ENCODE data around the gene CSMD2.

CSMD2 gene

DNA sequence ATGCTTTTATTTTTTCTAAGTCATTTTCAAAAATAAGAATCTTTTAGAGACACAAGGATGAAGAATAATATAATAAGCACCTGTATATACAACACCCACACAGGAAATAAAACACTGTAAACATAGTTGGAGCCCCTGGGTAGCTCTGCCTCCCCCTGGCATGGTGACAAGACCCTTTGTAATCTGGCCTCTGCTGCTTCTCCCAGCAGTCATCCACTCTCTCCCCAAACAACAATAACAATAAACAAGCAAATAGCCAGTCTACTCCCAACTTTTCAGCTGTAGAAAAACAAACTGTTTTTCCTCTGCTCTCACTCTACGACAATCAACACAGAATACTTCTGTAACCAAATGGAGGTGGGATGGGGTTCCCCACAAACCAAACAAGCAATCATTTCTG, 110.1 kb downstream of the CSMD2 start:
- Mint-ChIP-seq H3K27me3 (peaks cover 39% of the 10 kb centered on the region), H3K4me1 (no peaks in the 10 kb centered on the region), H3K27ac (ENCODE audit: low read depth) (no peak overlapping the region), H3K36me3 (ENCODE audit: insufficient read depth) (no peaks in the 10 kb centered on the region), H3K4me3 (no peak overlapping the region), H3K9me3 (no peaks in the 10 kb centered on the region)
- ATAC-seq (replicated peaks; ENCODE audit: extremely low read depth, poor library complexity, severe bottlenecking), result no peak
- no peak for DNase-seq (ENCODE audit: low spot score in 2 of 2)

DNA sequence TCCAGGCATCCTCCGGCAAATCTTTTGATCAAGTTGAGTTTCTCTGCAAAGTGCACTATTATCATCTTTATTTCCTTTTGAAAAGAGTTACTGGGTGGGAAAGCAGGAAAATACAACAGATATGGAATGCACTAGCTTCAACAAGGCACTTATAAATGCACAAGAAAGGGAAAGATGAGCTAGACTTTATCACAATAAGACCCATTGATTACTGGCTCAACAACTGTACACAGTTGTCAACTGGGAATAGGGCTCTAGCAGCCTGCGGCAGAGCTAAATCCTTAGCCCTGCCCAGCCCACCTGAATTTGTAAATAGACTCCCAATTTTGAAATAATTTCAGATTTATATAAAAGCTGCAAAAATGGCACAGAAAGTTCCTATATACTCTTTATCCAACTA, 111.4 kb downstream of the CSMD2 start:
- DNase-seq (ENCODE audit: low spot score in 2 of 2) (no peak), ATAC-seq (replicated peaks; ENCODE audit: extremely low read depth, poor library complexity, severe bottlenecking) (no peak)
- Mint-ChIP-seq H3K27ac (ENCODE audit: low read depth) (no peak overlapping the region), H3K36me3 (ENCODE audit: insufficient read depth) (no peaks in the 10 kb centered on the region), H3K4me3 (no peak overlapping the region), H3K4me1 (no peaks in the 10 kb centered on the region), H3K9me3 (no peaks in the 10 kb centered on the region), H3K27me3 (peaks cover 28% of the 10 kb centered on the region)

DNA sequence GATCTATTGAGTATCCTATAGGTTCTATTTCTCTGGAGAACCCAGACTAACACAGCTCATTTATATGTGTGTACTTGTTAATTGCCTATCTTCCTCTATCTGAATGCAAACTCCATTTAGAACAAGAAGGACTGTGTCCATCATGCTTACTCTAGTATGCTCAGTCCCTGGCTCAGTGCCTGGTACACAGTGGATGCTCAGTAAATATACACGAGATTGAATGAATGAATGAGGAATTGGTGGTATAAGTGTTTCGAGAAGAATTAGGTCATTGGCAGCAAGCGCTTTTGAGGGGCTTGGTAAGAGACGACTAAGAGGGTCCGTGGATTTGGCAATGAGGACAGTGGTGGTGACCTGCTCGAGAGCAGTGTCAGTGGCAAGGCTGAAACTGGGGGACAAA, 112.5 kb downstream of the CSMD2 start:
- Mint-ChIP-seq H3K27me3 (peaks cover 21% of the 10 kb centered on the region), H3K4me1 (no peaks in the 10 kb centered on the region), H3K36me3 (ENCODE audit: insufficient read depth) (no peaks in the 10 kb centered on the region), H3K4me3 (no peak overlapping the region), H3K27ac (ENCODE audit: low read depth) (no peak overlapping the region), H3K9me3 (no peaks in the 10 kb centered on the region)
- no peak for DNase-seq (ENCODE audit: low spot score in 2 of 2)
- ATAC-seq (replicated peaks; ENCODE audit: extremely low read depth, poor library complexity, severe bottlenecking), result no peak

DNA sequence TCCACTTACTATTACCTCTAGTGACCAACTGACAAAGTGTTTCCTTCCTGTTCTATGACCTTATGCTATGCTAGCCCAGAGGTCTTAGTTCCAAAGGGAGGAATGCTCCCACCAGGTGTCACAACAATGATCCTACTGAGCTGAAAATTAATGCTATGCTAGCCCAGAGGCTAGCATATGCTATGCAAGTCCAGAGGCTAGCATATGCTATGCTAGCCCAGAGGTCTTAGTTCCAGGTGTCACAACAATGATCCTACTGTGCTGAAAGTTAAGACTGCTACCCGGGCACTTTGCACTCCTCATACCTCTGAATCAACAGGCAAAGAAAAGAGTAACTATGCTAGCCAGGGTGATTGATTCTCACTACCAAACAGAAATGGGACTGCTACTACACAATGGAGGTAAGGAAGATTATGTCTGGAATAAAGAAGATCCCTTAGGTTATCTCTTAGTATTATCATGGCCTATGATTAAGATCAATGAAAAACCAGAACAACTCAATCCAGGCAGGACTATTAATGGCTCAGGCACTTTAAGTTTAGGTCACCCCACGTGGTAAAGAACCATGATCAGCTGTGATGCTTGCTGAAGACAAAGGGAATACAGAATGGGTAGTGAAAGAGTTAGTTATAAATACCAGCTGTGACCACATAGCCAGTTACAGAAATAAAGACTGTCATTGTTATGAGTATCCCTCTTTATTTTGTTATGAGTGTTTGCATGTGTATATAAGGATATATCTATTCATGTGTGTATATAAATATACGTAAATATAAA, 114.1 kb downstream of the CSMD2 start:
- DNase-seq (ENCODE audit: low spot score in 2 of 2) (no peak), ATAC-seq (replicated peaks; ENCODE audit: extremely low read depth, poor library complexity, severe bottlenecking) (no peak)
- Mint-ChIP-seq H3K4me3 (no peak overlapping the region), H3K9me3 (no peaks in the 10 kb centered on the region), H3K36me3 (ENCODE audit: insufficient read depth) (no peaks in the 10 kb centered on the region), H3K27ac (ENCODE audit: low read depth) (no peak overlapping the region), H3K4me1 (no peaks in the 10 kb centered on the region), H3K27me3 (peaks cover 23% of the 10 kb centered on the region)

DNA sequence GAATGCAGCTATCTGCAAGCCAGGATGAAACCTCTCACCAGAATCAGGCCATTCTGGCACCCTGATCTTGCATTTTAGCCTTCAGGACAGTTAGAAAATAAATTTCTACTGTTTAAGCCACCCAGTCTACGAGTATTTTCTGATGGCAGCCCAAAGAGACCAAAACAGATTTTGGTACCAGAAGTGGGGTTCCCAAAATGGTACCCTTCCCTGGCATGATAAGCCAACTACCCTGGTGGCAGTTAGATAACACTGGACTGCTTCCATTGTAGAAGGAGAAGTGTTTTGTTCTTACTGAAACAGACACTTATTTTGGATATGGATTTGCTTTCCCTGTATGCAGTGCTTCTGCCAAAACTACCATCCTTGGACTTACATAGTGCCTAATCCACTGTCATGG, 115.0 kb downstream of the CSMD2 start:
- no peak for ATAC-seq (replicated peaks; ENCODE audit: extremely low read depth, poor library complexity, severe bottlenecking)
- no peaks in the 10 kb centered on the region for H3K9me3 Mint-ChIP-seq
- no peak overlapping the region for H3K4me3 Mint-ChIP-seq
- no peaks in the 10 kb centered on the region for H3K4me1 Mint-ChIP-seq
- peaks cover 23% of the 10 kb centered on the region for H3K27me3 Mint-ChIP-seq
- DNase-seq (ENCODE audit: low spot score in 2 of 2), result no peak
- H3K36me3 Mint-ChIP-seq (ENCODE audit: insufficient read depth), result no peaks in the 10 kb centered on the region
- no peak overlapping the region for H3K27ac Mint-ChIP-seq (ENCODE audit: low read depth)

- no peak for ATAC-seq (replicated peaks; ENCODE audit: extremely low read depth, poor library complexity, severe bottlenecking)
- Mint-ChIP-seq H3K36me3 (ENCODE audit: insufficient read depth) (no peaks in the 10 kb centered on the region), H3K27ac (ENCODE audit: low read depth) (no peak overlapping the region), H3K4me1 (no peaks in the 10 kb centered on the region), H3K4me3 (no peak overlapping the region), H3K27me3 (peaks cover 23% of the 10 kb centered on the region), H3K9me3 (no peaks in the 10 kb centered on the region)
- no peak for DNase-seq (ENCODE audit: low spot score in 2 of 2)
These were observed 115.6 kb downstream of the CSMD2 start for GRCh38 chr1:34049477-34049876.

- Mint-ChIP-seq H3K9me3 (no peaks in the 10 kb centered on the region), H3K4me1 (no peaks in the 10 kb centered on the region), H3K4me3 (no peak overlapping the region), H3K27ac (ENCODE audit: low read depth) (no peak overlapping the region), H3K27me3 (peaks cover 14% of the 10 kb centered on the region), H3K36me3 (ENCODE audit: insufficient read depth) (no peaks in the 10 kb centered on the region)
- ATAC-seq (replicated peaks; ENCODE audit: extremely low read depth, poor library complexity, severe bottlenecking) (no peak), DNase-seq (ENCODE audit: low spot score in 2 of 2) (no peak)
These were observed 127.2 kb downstream of the CSMD2 start for GRCh38 chr1:34037856-34038255.

GRCh38 chr1:34037109-34037508, 127.9 kb downstream of the CSMD2 start:
- H3K27ac Mint-ChIP-seq (ENCODE audit: low read depth), result no peak overlapping the region
- no peak for ATAC-seq (replicated peaks; ENCODE audit: extremely low read depth, poor library complexity, severe bottlenecking)
- peaks cover 22% of the 10 kb centered on the region for H3K27me3 Mint-ChIP-seq
- no peak overlapping the region for H3K4me3 Mint-ChIP-seq
- no peaks in the 10 kb centered on the region for H3K9me3 Mint-ChIP-seq
- H3K4me1 Mint-ChIP-seq, result no peaks in the 10 kb centered on the region
- DNase-seq (ENCODE audit: low spot score in 2 of 2), result no peak
- H3K36me3 Mint-ChIP-seq (ENCODE audit: insufficient read depth), result no peaks in the 10 kb centered on the region

GRCh38 chr1:34034036-34034435, 131.0 kb downstream of the CSMD2 start:
- no peaks in the 10 kb centered on the region for H3K9me3 Mint-ChIP-seq
- DNase-seq (ENCODE audit: low spot score in 2 of 2) (no peak), ATAC-seq (replicated peaks; ENCODE audit: extremely low read depth, poor library complexity, severe bottlenecking) (no peak)
- H3K36me3 Mint-ChIP-seq (ENCODE audit: insufficient read depth), result no peaks in the 10 kb centered on the region
- H3K4me1 Mint-ChIP-seq, result no peaks in the 10 kb centered on the region
- peaks cover 30% of the 10 kb centered on the region for H3K27me3 Mint-ChIP-seq
- no peak overlapping the region for H3K4me3 Mint-ChIP-seq
- no peak overlapping the region for H3K27ac Mint-ChIP-seq (ENCODE audit: low read depth)

DNA sequence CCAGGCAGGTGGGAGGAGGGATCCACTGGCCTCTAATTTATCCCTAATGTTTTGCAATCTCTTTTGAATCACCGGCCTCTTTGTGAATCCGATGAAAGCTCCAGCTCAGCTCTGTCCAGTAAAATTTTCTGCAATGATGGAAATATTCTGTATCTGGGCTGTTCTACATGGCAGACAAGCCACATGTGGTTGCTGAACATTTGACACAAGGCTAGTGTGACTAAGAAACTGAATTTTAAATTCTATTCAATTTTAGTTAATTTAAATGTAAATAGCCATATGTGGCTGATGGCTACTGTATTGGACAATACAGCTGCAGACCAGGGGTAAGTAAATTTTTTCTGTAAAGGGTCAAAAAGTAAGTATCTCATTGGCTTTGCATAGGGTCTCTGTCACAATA, 135.1 kb downstream of the CSMD2 start:
- H3K4me1 Mint-ChIP-seq, result no peaks in the 10 kb centered on the region
- peaks cover 65% of the 10 kb centered on the region for H3K27me3 Mint-ChIP-seq
- no peak for DNase-seq (ENCODE audit: low spot score in 2 of 2)
- ATAC-seq (replicated peaks; ENCODE audit: extremely low read depth, poor library complexity, severe bottlenecking), result no peak
- no peaks in the 10 kb centered on the region for H3K36me3 Mint-ChIP-seq (ENCODE audit: insufficient read depth)
- no peak overlapping the region for H3K4me3 Mint-ChIP-seq
- H3K9me3 Mint-ChIP-seq, result no peaks in the 10 kb centered on the region
- H3K27ac Mint-ChIP-seq (ENCODE audit: low read depth), result no peak overlapping the region

- Mint-ChIP-seq H3K4me1 (no peaks in the 10 kb centered on the region), H3K27me3 (peaks cover 69% of the 10 kb centered on the region), H3K4me3 (no peak overlapping the region), H3K36me3 (ENCODE audit: insufficient read depth) (no peaks in the 10 kb centered on the region), H3K9me3 (no peaks in the 10 kb centered on the region), H3K27ac (ENCODE audit: low read depth) (no peak overlapping the region)
- ATAC-seq (replicated peaks; ENCODE audit: extremely low read depth, poor library complexity, severe bottlenecking) (no peak), DNase-seq (ENCODE audit: low spot score in 2 of 2) (no peak)
These were observed 135.5 kb downstream of the CSMD2 start for GRCh38 chr1:34029515-34029914.

DNA sequence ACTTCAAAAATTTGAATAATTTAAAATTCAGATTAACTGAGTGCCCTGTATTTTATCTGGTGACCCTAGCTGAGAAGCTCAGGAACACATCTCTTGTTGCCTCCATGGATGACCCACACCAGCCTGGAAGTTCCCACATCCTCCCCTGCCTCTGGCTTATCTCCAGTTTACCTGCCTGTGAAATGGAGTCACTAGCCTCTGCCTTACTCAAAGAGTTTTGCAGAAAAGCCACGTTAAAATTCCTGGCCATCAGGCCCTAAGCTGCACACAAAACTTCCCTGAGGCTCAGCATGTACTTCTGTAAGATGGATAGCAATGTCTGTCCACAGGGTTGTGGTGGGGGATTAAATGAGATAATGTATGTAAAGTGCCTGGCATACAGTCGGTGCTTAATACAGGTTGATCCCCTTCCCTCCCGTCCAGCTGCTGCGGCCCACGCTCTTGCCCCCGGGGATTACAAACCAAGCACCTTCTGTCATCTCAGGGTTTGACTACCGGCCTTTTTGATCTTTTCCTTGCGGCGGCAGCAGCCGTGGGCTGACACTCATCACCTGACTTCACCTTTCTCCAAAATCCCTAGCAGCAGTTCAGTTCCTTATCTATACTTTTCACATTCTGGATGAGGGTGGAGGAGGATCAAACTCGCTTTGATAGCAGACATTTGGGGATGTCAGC, 136.5 kb downstream of the CSMD2 start:
- no peak for DNase-seq (ENCODE audit: low spot score in 2 of 2)
- no peak overlapping the region for H3K4me3 Mint-ChIP-seq
- ATAC-seq (replicated peaks; ENCODE audit: extremely low read depth, poor library complexity, severe bottlenecking), result no peak
- no peaks in the 10 kb centered on the region for H3K36me3 Mint-ChIP-seq (ENCODE audit: insufficient read depth)
- no peaks in the 10 kb centered on the region for H3K9me3 Mint-ChIP-seq
- no peak overlapping the region for H3K27ac Mint-ChIP-seq (ENCODE audit: low read depth)
- no peaks in the 10 kb centered on the region for H3K4me1 Mint-ChIP-seq
- H3K27me3 Mint-ChIP-seq, result peaks cover 68% of the 10 kb centered on the region

- no peaks in the 10 kb centered on the region for H3K4me1 Mint-ChIP-seq
- no peaks in the 10 kb centered on the region for H3K9me3 Mint-ChIP-seq
- no peak overlapping the region for H3K4me3 Mint-ChIP-seq
- H3K27me3 Mint-ChIP-seq, result peaks cover 54% of the 10 kb centered on the region
- no peaks in the 10 kb centered on the region for H3K36me3 Mint-ChIP-seq (ENCODE audit: insufficient read depth)
- ATAC-seq (replicated peaks; ENCODE audit: extremely low read depth, poor library complexity, severe bottlenecking) (no peak), DNase-seq (ENCODE audit: low spot score in 2 of 2) (no peak)
- H3K27ac Mint-ChIP-seq (ENCODE audit: low read depth), result no peak overlapping the region
These were observed 139.4 kb downstream of the CSMD2 start for GRCh38 chr1:34025675-34026074.
